CD4-positive, alpha-beta T cell treated with Interleukin-15 for 4 hours (primary cell): ENCODE data around the gene IRGC.

ENCODE experiments used
- DNase-seq: peaks from one replicate; pipeline ENCODE4 v3.0.0-alpha.2; 2020; ENCODE audit warnings: low spot score

Gene IRGC

GRCh38 chr19:43724896-43725295, 9.0 kb downstream of the IRGC start:
- no peak for DNase-seq

- DNase-seq: no peak
These were observed 9.6 kb downstream of the IRGC start for GRCh38 chr19:43725468-43725867.

DNA sequence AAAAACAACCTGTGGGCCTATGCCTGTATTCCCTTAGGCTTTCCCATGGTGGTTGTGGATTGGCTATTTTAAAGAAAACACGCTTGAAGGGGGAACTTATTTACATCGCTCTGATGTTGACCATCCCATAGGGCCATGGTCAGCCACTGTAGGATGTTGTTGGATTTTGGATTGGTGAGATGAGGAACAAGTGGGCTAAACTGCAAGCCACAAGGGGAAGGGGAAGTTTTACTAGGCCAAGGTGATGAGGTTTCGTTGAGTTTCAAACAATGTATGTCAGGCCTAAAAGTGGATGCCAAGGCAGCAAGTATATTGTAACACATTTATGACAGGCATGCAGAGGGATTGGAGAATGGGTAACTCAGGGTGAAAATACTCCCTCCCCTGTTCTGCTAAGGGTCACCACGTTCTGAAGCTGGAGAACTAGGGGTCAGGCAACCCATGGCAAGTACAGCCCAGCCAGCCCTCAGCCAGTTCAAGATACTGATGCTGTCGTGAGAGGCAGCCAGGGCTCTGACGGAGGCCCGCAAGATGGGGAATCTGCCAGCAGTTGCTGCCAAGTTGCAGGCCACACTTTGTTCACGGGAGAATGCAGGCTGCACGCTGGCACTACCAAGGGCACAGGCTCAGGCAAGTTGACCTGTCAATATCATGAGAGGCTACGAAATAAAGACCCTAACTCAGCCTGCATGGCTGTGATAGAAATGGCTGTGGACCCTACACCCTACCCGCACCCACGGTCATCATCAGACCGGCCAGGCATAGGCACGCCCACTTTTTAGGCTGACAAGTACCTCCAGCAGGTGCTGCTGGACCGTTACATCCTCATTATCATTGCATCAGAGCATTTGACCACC, 11.1 kb downstream of the IRGC start:
- DNase-seq: no peak

DNA sequence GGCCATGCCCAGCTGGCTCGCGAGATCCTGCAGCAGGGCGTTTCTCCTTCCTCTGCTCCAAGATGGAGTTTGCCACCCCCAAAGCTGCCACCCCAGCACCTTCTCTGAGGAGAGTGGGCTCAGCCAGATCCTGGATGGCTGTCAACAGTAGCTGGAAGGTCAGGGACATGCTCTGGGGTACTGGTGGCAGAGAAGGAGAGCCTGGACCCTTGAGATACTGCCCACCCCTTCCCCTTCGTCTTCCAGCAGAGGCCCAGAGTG, 11.6 kb downstream of the IRGC start:
- no peak for DNase-seq

- no peak for DNase-seq
These were observed 14.0 kb downstream of the IRGC start for GRCh38 chr19:43729919-43730318.

DNA sequence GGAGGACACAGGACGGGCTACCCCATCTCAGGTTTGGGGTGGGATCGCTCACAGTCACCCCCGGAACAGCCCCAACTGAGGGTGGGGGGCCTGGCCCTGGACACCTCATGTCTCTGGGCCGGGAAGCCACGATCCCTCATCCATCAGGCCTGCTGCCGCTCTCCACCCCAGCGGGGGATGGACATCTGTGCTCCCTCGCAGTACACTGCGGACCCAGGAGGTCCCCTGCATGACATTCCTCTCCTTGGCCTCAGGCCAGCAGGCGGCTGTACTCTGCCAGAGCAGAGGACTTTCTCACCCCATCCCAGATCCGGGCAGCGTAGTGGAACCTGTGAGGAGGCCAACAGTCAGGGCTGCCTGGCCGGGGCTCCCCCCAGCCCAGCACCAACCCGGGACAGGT, 15.5 kb downstream of the IRGC start:
- no peak for DNase-seq

- DNase-seq: no peak
These were observed 16.0 kb downstream of the IRGC start for GRCh38 chr19:43731846-43732245.

DNA sequence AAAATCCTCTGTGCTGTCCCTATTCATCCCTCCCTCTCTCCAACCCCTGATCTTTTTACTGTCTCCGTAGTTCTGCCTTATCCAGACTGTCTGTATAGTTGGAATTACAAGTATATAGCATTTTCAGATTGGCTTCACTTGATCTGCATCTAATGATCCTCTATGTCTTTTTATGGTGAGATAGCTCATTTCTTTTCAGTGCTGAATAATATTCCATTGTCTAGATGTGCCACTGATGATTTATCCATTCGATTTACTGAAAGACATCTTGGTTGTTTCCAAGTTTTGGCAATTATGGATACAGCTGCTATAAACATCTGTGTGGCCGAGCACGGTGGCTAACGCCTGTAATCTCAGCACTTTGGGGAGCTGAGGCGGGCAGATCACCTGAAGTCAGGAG, 19.1 kb downstream of the IRGC start:
- no peak for DNase-seq

- no peak for DNase-seq
These were observed 20.1 kb downstream of the IRGC start for GRCh38 chr19:43735957-43736356.

- no peak for DNase-seq
These were observed 22.9 kb downstream of the IRGC start for GRCh38 chr19:43738780-43739211.

DNA sequence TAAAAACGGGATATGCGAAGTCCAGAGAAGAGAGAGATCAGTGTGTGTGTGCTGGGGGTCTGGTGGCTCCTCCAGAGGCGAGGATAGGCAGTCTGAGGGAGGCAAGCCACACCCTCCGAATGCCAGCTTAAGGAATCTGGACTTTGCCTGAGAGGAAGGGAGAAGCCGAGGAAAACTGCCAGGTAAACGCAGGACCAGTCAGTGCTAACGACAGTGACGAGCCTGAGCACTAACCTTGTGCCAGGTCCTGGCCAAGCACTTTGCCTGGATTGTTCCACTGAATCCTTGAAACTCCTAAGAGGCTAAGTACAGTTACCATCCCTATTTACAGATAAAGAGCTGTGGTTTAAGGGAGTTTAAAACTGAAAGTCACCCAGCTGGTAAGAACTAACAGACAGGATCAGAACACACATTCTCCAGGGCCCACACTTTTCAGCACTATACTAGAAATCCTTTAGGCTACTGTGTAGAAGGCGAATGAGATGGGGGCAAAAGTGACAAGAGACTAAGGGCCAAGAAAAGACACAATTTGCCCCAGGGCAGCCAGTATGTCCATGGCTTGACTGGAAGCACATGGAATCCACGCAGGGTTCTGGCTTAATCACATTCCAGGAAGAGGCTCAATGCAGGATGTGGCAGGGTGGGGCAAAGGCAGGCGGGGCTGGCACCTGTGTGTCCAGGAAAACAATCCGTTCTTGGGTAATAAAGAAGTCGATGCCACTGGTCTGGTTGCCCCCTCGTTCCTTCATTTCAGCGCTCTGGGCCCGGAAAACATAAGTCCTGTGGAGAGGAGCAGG, 23.8 kb downstream of the IRGC start:
- no peak for DNase-seq

DNA sequence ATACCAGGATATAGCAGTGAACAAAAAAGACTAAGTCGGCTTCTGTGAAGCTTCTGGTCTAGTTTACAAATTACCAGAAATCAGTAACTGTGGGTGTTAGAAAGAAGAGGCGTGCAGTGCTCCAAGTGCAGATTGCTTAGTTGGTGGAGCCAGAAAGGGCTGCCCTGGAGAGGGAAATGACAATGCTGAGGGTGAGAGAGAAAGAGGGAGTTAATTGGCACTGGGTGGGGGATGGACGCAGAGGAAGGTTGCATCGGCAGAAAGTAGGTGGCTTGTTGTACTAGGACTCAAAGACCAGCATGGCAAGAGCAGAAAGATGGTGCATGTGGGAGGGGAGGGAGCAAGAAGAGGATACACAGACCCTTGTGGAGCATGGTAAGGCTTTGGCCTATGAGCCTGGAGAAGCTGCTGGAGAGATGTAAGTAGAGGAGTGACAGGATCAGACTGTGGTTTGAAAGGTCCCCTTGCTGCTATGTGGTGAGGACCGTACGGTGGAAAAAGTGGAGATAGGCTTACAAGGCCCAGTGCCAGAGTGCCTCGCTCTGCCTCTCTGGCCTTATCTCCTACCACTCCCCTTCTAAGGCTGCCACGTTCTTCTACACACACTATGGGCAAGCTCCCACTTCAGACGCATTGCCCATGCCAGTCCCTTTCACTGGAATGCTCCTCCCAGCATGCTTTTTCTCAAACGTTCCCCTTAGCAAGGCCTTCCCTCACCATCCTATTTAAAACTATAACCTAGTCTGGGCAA, 25.4 kb downstream of the IRGC start:
- DNase-seq: no peak

GRCh38 chr19:43743059-43743458, 27.2 kb downstream of the IRGC start:
- DNase-seq: no peak

DNA sequence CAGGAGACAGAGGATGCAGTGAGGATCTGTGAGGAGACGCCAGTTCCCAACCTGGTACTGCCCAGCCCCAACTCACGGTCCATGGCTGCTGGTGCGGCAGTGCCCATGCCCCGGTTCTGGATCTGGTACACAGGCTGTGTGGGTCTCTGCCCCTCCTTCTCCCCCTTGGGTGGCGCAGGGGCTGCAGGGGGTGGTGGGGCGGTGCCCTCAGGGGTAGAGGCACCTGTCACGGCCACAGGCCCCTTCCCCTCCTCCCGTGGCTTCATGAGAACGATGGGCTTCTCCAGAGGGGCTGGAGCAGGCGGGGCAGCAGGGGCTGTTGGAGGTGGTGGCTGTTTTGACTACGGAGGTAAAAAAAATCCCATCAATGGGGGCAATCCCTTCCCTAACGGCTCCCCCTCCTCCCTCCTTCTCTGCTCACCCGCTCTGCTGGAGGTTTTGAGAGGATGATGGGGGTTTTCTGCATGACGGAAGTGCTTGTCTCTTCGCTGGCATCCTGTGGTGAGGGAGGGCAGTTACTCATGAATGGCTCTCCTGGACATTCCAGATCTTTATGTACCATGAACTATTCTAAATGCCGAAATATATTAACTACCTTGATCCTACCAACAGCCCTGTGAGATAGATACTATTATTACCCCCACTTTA, 31.8 kb downstream of the IRGC start:
- DNase-seq: no peak

DNA sequence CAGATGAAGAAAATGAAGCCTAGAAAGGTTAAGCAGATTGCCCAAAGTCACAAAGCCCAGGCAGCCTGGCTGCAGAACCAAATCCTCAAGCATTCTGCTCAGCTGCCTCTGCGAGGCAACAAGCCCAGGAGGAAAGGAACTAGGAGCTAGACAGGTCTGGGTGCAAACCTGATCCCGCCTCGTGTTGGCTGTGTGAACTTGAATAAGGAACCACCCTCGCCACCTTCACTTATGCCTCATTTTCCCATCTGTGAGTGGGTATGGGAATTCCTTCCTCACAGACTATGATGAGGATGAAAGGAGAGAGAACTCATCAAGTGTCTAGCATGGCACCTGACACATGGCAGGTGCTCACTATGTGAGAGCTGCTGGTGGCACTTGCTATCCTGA, 32.3 kb downstream of the IRGC start:
- no peak for DNase-seq

GRCh38 chr19:43748685-43749084, 32.8 kb downstream of the IRGC start:
- no peak for DNase-seq

GRCh38 chr19:43749152-43749551, 33.3 kb downstream of the IRGC start:
- DNase-seq: no peak

- DNase-seq: no peak
These were observed 34.0 kb downstream of the IRGC start for GRCh38 chr19:43749898-43750297.

- no peak for DNase-seq
These were observed 35.8 kb downstream of the IRGC start for GRCh38 chr19:43751466-43752220.

- no peak for DNase-seq
These were observed 36.5 kb downstream of the IRGC start for GRCh38 chr19:43752287-43752875.

- DNase-seq: no peak
These were observed 38.3 kb downstream of the IRGC start for GRCh38 chr19:43754253-43754502.
